Endometrium (tissue), 2 donors: ENCODE measurements around the gene EVC2.
"Not testable (repeated sequence)": the region's sequence is repeated elsewhere in the genome, so short reads cannot be mapped to it uniquely, and the experiment has no call there.

Experiments
- FAIRE-seq: peaks from 2 replicates; lab custom pipeline; 2012; peaks lifted over from hg19 to GRCh38; lab: Jason Lieb, UNC
- donor health status: control.
- donor health status: control.

EVC2 gene

GRCh38 chr4:5742388-5742787 is 34.0 kb upstream of the EVC2 start:
- FAIRE-seq, result no peak

GRCh38 chr4:5738061-5738460 is 29.7 kb upstream of the EVC2 start:
- no peak for FAIRE-seq

- no peak for FAIRE-seq
These were observed 27.1 kb upstream of the EVC2 start for GRCh38 chr4:5735463-5735862.

- no peak for FAIRE-seq
These were observed 26.5 kb upstream of the EVC2 start for GRCh38 chr4:5734853-5735252.

- FAIRE-seq, result no peak
These were observed 23.8 kb upstream of the EVC2 start for GRCh38 chr4:5732158-5732557.

GRCh38 chr4:5730993-5731990 is 22.9 kb upstream of the EVC2 start:
- FAIRE-seq, result no peak

- no peak for FAIRE-seq
These were observed 22.1 kb upstream of the EVC2 start for GRCh38 chr4:5730436-5730835.

- FAIRE-seq, result not testable (repeated sequence)
These were observed 20.1 kb upstream of the EVC2 start for GRCh38 chr4:5728412-5728811.

- FAIRE-seq, result no peak
These were observed 16.0 kb upstream of the EVC2 start for GRCh38 chr4:5724377-5724776.

- FAIRE-seq, result no peak
These were observed 14.0 kb upstream of the EVC2 start for GRCh38 chr4:5722328-5722727.

GRCh38 chr4:5721923-5722322 is 13.6 kb upstream of the EVC2 start:
- FAIRE-seq, result no peak

GRCh38 chr4:5720980-5721379 is 12.6 kb upstream of the EVC2 start:
- FAIRE-seq, result no peak

- FAIRE-seq, result no peak
These were observed 11.9 kb upstream of the EVC2 start for GRCh38 chr4:5720157-5720850.

GRCh38 chr4:5719350-5720055 is 11.1 kb upstream of the EVC2 start:
- no peak for FAIRE-seq

- no peak for FAIRE-seq
These were observed 10.1 kb upstream of the EVC2 start for GRCh38 chr4:5718411-5718810.

GRCh38 chr4:5717449-5718158 is 9.2 kb upstream of the EVC2 start:
- no peak for FAIRE-seq

GRCh38 chr4:5716391-5716790 is 8.0 kb upstream of the EVC2 start:
- FAIRE-seq, result no peak

- no peak for FAIRE-seq
These were observed 7.0 kb upstream of the EVC2 start for GRCh38 chr4:5715357-5715756.

- no peak for FAIRE-seq
These were observed 5.5 kb upstream of the EVC2 start for GRCh38 chr4:5713861-5714260.

GRCh38 chr4:5712931-5713330 is 4.6 kb upstream of the EVC2 start:
- no peak for FAIRE-seq

GRCh38 chr4:5712517-5712916 is 4.2 kb upstream of the EVC2 start:
- FAIRE-seq, result no peak
